WTC11 (cell line): ENCODE data around the gene KBTBD13. TPM values are rescaled to one million over a fixed set of nuclear protein-coding genes. Genes with fewer than 3 reads are reported as not detected.

Experiments used
- ATAC-seq: fragments of 200-7000 bp; cut with Tn5 transposase; 2 replicates; pipeline ENCODE4 v1.10.0; 2021; ENCODE audit warnings: mild to moderate bottlenecking, moderate library complexity
- CTCF ChIA-PET: fragments of 300-600 bp; sonication (Branson Sonifier 250); formaldehyde crosslinking; loops from one replicate; lab custom pipeline; 2021; ENCODE audit warnings: antibody characterized with exemption; lab: Charles Lee
- POLR2A ChIA-PET: fragments of 350-600 bp; sonication (Branson Sonifier 250); formaldehyde crosslinking; loops from one replicate; lab custom pipeline; 2021; ENCODE audit warnings: antibody characterized with exemption; lab: Charles Lee
- DNase-seq: peaks from one replicate; pipeline ENCODE4 v3.0.0; 2021; ENCODE audit warnings: low spot score
- H3K27ac Mint-ChIP-seq: 2 replicates; pipeline ENCODE4 v1.8.0; 2021; ENCODE audit warnings: mixed read lengths
- H3K27me3 Mint-ChIP-seq: 2 replicates; pipeline ENCODE4 v1.8.0; 2021; ENCODE audit warnings: low read depth, mild to moderate bottlenecking, moderate library complexity, mixed read lengths
- H3K36me3 Mint-ChIP-seq: 2 replicates; pipeline ENCODE4 v1.8.0; 2021; ENCODE audit warnings: mixed read lengths
- H3K4me1 Mint-ChIP-seq: 2 replicates; pipeline ENCODE4 v1.8.0; 2022; ENCODE audit warnings: mixed read lengths
- H3K4me3 Mint-ChIP-seq: 2 replicates; pipeline ENCODE4 v1.8.0; 2021; ENCODE audit warnings: mild to moderate bottlenecking, moderate library complexity, mixed read lengths
- H3K9me3 Mint-ChIP-seq: 2 replicates; pipeline ENCODE4 v1.8.0; 2021; ENCODE audit warnings: mixed read lengths
- CREB1 ChIP-seq: sonication (generic); formaldehyde crosslinking; IDR thresholded peaks from 2 replicates; pipeline ENCODE4 v1.8.0; 2023; ENCODE audit warnings: mild to moderate bottlenecking, missing genetic modification reagents
- GTF2I ChIP-seq: fragments of 250-450 bp; sonication (Bioruptor Pico); conservative IDR thresholded peaks from 2 replicates; pipeline ENCODE4 v1.4.0; 2021; ENCODE audit warnings: mild to moderate bottlenecking
- NR3C1 ChIP-seq: sonication (generic); formaldehyde crosslinking; conservative IDR thresholded peaks from 2 replicates; pipeline ENCODE4 v1.8.1; 2023; ENCODE audit warnings: low read depth, mild to moderate bottlenecking, missing genetic modification reagents
- OVOL2 ChIP-seq: fragments of 250-450 bp; sonication (Bioruptor Pico); IDR thresholded peaks from 2 replicates; pipeline ENCODE4 v1.9.0; 2021; ENCODE audit warnings: mild to moderate bottlenecking, borderline replicate concordance
- RORB ChIP-seq: fragments of 250-450 bp; sonication (Bioruptor Pico); IDR thresholded peaks from 2 replicates; pipeline ENCODE4 v1.9.0; 2021; ENCODE audit warnings: mild to moderate bottlenecking
- ZBTB21 ChIP-seq: sonication (generic); formaldehyde crosslinking; IDR thresholded peaks from 2 replicates; pipeline ENCODE4 v1.8.1; 2023; ENCODE audit warnings: mild to moderate bottlenecking, missing genetic modification reagents, borderline replicate concordance
- ZNF138 ChIP-seq: sonication (generic); formaldehyde crosslinking; conservative IDR thresholded peaks from 2 replicates; pipeline ENCODE4 v1.8.1; 2022; ENCODE audit warnings: mild to moderate bottlenecking, moderate library complexity, missing genetic modification reagents
- ZNF219 ChIP-seq: sonication (generic); formaldehyde crosslinking; IDR thresholded peaks from 2 replicates; pipeline ENCODE4 v1.8.0; 2023; ENCODE audit warnings: missing genetic modification reagents, mild to moderate bottlenecking, borderline replicate concordance
- total RNA-seq: library from RNA; stranded (reverse); gene quantifications from 3 replicates; pipeline ENCODE4 v1.2.3, GENCODE V29; 2021
- TF ChIP-seq, protein P1 (sequence below): sonication (generic); formaldehyde crosslinking; IDR thresholded peaks from 2 replicates; pipeline ENCODE4 v1.8.1; 2022; ENCODE audit warnings: mild to moderate bottlenecking, moderate library complexity, missing genetic modification reagents
- TF ChIP-seq, protein P2 (sequence below): sonication (generic); formaldehyde crosslinking; IDR thresholded peaks from 2 replicates; pipeline ENCODE4 v1.8.1; 2022; ENCODE audit warnings: mild to moderate bottlenecking, missing genetic modification reagents, moderate library complexity, borderline replicate concordance
- TF ChIP-seq, protein P3 (sequence below): fragments of 250-450 bp; sonication (Bioruptor Pico); IDR thresholded peaks from 2 replicates; pipeline ENCODE4 v1.8.0; 2021; ENCODE audit warnings: mild to moderate bottlenecking
- TF ChIP-seq, protein P4 (sequence below): sonication (generic); formaldehyde crosslinking; IDR thresholded peaks from 2 replicates; pipeline ENCODE4 v1.8.0; 2023; ENCODE audit warnings: missing genetic modification reagents, mild to moderate bottlenecking, borderline replicate concordance
- TF ChIP-seq, protein P5 (sequence below): sonication (generic); formaldehyde crosslinking; IDR thresholded peaks from 2 replicates; pipeline ENCODE4 v1.8.1; 2022; ENCODE audit warnings: missing genetic modification reagents, borderline replicate concordance
- TF ChIP-seq, protein P6 (sequence below): sonication (generic); formaldehyde crosslinking; IDR thresholded peaks from 2 replicates; pipeline ENCODE4 v1.8.0; 2023; ENCODE audit warnings: mild to moderate bottlenecking, missing genetic modification reagents
- TF ChIP-seq, protein P7 (sequence below): sonication (generic); formaldehyde crosslinking; IDR thresholded peaks from 2 replicates; pipeline ENCODE4 v1.8.0; 2022; ENCODE audit warnings: mild to moderate bottlenecking, missing genetic modification reagents

The KBTBD13 gene
- total RNA-seq, 1 experiment from 2014 or later, result not detected

DNA sequence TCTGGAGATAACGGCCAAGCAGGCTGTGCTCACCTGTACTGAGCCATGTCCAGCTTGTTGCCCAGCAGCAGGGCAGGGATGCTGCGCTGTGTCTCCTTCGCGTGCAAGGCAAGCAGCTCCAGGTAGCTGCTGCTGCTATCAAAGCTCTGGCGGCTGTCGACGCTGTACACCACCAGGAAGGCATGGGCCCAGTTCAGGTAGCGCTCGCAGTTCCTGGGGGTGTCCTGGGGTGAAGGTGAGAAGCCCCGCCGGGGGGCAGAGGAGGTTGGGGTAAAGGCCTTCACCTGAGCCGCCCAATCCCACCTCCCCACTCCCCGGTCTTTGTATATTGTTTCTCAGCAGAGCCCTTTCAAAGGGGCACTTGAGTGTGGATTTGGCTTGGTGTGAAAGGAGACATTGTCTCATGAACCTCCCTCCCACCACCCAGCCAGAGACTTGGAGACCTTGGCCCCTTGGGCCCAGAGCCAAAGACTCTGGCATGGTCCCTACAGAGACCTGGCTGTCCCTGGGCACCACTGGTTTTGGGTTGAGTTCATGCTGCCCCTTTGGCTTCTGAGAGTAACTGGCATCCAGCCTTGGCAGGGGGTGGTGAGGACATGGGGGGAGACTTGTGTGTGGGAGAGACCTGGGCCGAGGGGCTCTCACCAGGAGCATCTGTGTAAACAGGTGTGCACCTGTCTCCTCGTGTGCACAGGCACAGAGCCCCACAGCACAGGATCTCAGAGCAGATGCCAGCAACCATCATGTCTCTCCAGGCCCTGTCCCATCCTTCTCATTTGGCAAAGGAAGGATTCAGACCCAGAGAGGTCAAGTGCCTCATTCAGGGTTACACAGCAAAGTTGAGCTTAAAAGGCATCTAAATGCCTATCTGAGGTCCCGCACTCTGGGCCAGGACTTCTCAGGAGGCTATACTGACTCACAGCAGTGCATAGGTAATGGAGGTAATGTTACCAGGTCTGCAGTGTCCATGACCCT, 17.9 kb upstream of the KBTBD13 start:
- Mint-ChIP-seq H3K4me1 (no peaks in the 10 kb centered on the region), H3K27me3 (no peaks in the 10 kb centered on the region)
- POLR2A ChIA-PET, result no interaction called here

DNA sequence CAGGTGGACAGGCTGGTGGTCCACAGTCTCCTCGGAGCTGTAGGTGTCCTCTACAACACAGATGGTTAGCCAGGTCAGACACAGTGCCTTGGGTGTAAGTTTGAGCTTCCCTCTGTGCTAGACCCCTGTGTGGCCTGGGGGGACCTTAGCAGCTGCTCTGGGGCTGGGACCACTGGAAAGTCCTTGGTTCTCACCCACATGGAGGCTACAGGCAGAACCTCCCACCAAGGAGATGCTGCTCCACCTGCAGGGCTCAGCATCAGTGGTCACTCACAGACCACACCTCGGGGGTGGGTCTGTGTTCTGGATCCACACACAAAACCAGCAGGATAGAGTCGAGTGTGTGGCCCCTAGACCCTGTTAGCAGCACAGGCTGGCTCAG, 17.2 kb upstream of the KBTBD13 start:
- POLR2A ChIA-PET, result no interaction called here
- no peaks in the 10 kb centered on the region for H3K27me3 Mint-ChIP-seq
- no peaks in the 10 kb centered on the region for H3K4me1 Mint-ChIP-seq
- TF ChIP-seq, protein P1, sequence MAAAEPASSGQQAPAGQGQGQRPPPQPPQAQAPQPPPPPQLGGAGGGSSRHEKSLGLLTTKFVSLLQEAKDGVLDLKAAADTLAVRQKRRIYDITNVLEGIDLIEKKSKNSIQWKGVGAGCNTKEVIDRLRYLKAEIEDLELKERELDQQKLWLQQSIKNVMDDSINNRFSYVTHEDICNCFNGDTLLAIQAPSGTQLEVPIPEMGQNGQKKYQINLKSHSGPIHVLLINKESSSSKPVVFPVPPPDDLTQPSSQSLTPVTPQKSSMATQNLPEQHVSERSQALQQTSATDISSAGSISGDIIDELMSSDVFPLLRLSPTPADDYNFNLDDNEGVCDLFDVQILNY (CRISPR knock-in tag), result no peak
- H3K4me3 Mint-ChIP-seq, result no peak overlapping the region
- H3K36me3 Mint-ChIP-seq, result no peaks in the 10 kb centered on the region
- no peak for DNase-seq
- peaks cover 8% of the 10 kb centered on the region for H3K9me3 Mint-ChIP-seq
- H3K27ac Mint-ChIP-seq, result no peak overlapping the region
- CTCF ChIA-PET, result interaction anchor here (1.5 to 20.3 kb wide), 3 partner anchors 25 to 42 kb away, joined by 4 to 292 read pairs (median 25); no protein-coding TSS in a partner anchor
- ATAC-seq, result no peak

More for the DNA sequence above, 17.9 kb upstream of the KBTBD13 start:
- ATAC-seq (no peak), DNase-seq (no peak)
- CTCF ChIA-PET, result interaction anchor here (1.5 to 20.3 kb wide), 2 partner anchors 28 to 43 kb away, joined by 4 to 292 read pairs; no protein-coding TSS in a partner anchor
- Mint-ChIP-seq H3K36me3 (no peaks in the 10 kb centered on the region), H3K4me3 (no peak overlapping the region), H3K27ac (no peak overlapping the region), H3K9me3 (peaks cover 8% of the 10 kb centered on the region)
- TF ChIP-seq, protein P2, sequence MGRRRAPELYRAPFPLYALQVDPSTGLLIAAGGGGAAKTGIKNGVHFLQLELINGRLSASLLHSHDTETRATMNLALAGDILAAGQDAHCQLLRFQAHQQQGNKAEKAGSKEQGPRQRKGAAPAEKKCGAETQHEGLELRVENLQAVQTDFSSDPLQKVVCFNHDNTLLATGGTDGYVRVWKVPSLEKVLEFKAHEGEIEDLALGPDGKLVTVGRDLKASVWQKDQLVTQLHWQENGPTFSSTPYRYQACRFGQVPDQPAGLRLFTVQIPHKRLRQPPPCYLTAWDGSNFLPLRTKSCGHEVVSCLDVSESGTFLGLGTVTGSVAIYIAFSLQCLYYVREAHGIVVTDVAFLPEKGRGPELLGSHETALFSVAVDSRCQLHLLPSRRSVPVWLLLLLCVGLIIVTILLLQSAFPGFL (CRISPR knock-in tag), result no peak
- TF ChIP-seq GTF2I (CRISPR knock-in tag) (no peak), RORB (CRISPR knock-in tag) (no peak), ZBTB21 (CRISPR knock-in tag) (no peak), NR3C1 (no peak), ZNF138 (no peak), OVOL2 (CRISPR knock-in tag) (no peak)
- TF ChIP-seq, protein P3, sequence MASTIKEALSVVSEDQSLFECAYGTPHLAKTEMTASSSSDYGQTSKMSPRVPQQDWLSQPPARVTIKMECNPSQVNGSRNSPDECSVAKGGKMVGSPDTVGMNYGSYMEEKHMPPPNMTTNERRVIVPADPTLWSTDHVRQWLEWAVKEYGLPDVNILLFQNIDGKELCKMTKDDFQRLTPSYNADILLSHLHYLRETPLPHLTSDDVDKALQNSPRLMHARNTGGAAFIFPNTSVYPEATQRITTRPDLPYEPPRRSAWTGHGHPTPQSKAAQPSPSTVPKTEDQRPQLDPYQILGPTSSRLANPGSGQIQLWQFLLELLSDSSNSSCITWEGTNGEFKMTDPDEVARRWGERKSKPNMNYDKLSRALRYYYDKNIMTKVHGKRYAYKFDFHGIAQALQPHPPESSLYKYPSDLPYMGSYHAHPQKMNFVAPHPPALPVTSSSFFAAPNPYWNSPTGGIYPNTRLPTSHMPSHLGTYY (CRISPR knock-in tag), result no peak
- TF ChIP-seq, protein P4, sequence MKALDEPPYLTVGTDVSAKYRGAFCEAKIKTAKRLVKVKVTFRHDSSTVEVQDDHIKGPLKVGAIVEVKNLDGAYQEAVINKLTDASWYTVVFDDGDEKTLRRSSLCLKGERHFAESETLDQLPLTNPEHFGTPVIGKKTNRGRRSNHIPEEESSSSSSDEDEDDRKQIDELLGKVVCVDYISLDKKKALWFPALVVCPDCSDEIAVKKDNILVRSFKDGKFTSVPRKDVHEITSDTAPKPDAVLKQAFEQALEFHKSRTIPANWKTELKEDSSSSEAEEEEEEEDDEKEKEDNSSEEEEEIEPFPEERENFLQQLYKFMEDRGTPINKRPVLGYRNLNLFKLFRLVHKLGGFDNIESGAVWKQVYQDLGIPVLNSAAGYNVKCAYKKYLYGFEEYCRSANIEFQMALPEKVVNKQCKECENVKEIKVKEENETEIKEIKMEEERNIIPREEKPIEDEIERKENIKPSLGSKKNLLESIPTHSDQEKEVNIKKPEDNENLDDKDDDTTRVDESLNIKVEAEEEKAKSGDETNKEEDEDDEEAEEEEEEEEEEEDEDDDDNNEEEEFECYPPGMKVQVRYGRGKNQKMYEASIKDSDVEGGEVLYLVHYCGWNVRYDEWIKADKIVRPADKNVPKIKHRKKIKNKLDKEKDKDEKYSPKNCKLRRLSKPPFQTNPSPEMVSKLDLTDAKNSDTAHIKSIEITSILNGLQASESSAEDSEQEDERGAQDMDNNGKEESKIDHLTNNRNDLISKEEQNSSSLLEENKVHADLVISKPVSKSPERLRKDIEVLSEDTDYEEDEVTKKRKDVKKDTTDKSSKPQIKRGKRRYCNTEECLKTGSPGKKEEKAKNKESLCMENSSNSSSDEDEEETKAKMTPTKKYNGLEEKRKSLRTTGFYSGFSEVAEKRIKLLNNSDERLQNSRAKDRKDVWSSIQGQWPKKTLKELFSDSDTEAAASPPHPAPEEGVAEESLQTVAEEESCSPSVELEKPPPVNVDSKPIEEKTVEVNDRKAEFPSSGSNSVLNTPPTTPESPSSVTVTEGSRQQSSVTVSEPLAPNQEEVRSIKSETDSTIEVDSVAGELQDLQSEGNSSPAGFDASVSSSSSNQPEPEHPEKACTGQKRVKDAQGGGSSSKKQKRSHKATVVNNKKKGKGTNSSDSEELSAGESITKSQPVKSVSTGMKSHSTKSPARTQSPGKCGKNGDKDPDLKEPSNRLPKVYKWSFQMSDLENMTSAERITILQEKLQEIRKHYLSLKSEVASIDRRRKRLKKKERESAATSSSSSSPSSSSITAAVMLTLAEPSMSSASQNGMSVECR (CRISPR knock-in tag), result no peak

DNA sequence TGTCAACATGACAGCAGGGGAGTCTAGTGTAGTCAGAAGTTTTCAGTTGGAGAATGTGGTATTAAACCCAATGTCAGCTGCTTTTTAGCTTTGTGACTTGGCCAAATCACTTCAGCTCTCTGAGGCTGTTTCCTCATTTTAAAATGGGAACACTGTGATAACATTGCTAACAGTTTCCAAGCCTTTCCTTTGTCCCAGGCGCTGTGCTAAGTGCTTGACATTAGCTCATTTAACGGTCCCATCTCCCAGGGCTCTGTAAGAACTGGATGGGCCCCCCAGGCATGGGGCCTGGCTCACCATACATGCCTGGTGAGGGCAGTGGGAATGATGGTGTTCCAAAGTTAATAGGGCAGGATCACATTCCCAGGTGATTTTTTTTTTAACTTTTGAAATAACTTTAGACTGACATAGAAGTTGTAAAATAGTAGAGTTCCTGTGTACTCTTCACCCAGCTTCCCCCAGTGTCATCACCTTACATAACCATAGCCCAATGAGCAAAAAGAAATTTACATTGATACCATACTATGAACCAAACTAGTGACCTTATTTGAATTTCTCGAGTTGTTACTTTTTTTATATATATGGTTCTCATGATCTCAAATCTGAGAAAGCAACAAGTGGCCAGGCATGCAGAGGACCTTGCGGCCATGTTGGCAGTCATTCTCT, 16.5 kb upstream of the KBTBD13 start:
- peaks cover 8% of the 10 kb centered on the region for H3K9me3 Mint-ChIP-seq
- POLR2A ChIA-PET, result no interaction called here
- H3K36me3 Mint-ChIP-seq, result no peaks in the 10 kb centered on the region
- DNase-seq (no peak), ATAC-seq (no peak)
- H3K27ac Mint-ChIP-seq, result no peak overlapping the region
- CTCF ChIA-PET, result interaction anchor here (0.5 to 20.3 kb wide), 6 partner anchors 9 to 49 kb away, joined by 3 to 292 read pairs (median 14); no protein-coding TSS in a partner anchor
- no peaks in the 10 kb centered on the region for H3K27me3 Mint-ChIP-seq
- peaks cover 2% of the 10 kb centered on the region; the same call in 1 of the 2 replicates for H3K4me1 Mint-ChIP-seq
- H3K4me3 Mint-ChIP-seq, result no peak overlapping the region
- TF ChIP-seq CREB1 (no peak), GTF2I (CRISPR knock-in tag) (no peak), ZNF219 (no peak)
- TF ChIP-seq, protein P5, sequence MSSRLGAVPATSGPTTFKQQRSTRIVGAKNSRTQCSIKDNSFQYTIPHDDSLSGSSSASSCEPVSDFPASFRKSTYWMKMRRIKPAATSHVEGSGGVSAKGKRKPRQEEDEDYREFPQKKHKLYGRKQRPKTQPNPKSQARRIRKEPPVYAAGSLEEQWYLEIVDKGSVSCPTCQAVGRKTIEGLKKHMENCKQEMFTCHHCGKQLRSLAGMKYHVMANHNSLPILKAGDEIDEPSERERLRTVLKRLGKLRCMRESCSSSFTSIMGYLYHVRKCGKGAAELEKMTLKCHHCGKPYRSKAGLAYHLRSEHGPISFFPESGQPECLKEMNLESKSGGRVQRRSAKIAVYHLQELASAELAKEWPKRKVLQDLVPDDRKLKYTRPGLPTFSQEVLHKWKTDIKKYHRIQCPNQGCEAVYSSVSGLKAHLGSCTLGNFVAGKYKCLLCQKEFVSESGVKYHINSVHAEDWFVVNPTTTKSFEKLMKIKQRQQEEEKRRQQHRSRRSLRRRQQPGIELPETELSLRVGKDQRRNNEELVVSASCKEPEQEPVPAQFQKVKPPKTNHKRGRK (CRISPR knock-in tag), result no peak
- TF ChIP-seq, protein P6, sequence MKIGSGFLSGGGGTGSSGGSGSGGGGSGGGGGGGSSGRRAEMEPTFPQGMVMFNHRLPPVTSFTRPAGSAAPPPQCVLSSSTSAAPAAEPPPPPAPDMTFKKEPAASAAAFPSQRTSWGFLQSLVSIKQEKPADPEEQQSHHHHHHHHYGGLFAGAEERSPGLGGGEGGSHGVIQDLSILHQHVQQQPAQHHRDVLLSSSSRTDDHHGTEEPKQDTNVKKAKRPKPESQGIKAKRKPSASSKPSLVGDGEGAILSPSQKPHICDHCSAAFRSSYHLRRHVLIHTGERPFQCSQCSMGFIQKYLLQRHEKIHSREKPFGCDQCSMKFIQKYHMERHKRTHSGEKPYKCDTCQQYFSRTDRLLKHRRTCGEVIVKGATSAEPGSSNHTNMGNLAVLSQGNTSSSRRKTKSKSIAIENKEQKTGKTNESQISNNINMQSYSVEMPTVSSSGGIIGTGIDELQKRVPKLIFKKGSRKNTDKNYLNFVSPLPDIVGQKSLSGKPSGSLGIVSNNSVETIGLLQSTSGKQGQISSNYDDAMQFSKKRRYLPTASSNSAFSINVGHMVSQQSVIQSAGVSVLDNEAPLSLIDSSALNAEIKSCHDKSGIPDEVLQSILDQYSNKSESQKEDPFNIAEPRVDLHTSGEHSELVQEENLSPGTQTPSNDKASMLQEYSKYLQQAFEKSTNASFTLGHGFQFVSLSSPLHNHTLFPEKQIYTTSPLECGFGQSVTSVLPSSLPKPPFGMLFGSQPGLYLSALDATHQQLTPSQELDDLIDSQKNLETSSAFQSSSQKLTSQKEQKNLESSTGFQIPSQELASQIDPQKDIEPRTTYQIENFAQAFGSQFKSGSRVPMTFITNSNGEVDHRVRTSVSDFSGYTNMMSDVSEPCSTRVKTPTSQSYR (CRISPR knock-in tag), result no peak
- TF ChIP-seq, protein P7, sequence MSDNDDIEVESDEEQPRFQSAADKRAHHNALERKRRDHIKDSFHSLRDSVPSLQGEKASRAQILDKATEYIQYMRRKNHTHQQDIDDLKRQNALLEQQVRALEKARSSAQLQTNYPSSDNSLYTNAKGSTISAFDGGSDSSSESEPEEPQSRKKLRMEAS, result no peak
